GM21423 (cell line): Measurements from ENCODE around the gene VENTX.

Source experiments
- ATAC-seq: cut with Tn5 transposase; IDR thresholded peaks from one replicate; pipeline ENCODE4 v1.9.1; 2021; ENCODE audit warnings: mild to moderate bottlenecking, moderate library complexity; ENCODE audit not compliant: unreplicated experiment

VENTX gene

GRCh38 chr10:133235265-133235855, 2.3 kb upstream of the VENTX start:
- ATAC-seq, result no peak

- ATAC-seq, result no peak
Measured at GRCh38 chr10:133235932-133236331, 1.7 kb upstream of the VENTX start.

GRCh38 chr10:133236401-133237240, 1.0 kb upstream of the VENTX start:
- ATAC-seq, result no peak

- no peak for ATAC-seq
Measured at GRCh38 chr10:133237241-133237587, 441 bp upstream of the VENTX start.

- no peak for ATAC-seq
Measured at GRCh38 chr10:133238466-133238804, 780 bp downstream of the VENTX start.

GRCh38 chr10:133239990-133240389, 2.3 kb downstream of the VENTX start:
- ATAC-seq, result no peak

GRCh38 chr10:133241501-133242205, 4.0 kb downstream of the VENTX start:
- ATAC-seq, result no peak

- ATAC-seq, result no peak
Measured at GRCh38 chr10:133242611-133243356, 5.1 kb downstream of the VENTX start.

GRCh38 chr10:133243593-133243992, 5.9 kb downstream of the VENTX start:
- ATAC-seq, result no peak

GRCh38 chr10:133245439-133246235, 8.0 kb downstream of the VENTX start:
- ATAC-seq, result no peak

- no peak for ATAC-seq
Measured at GRCh38 chr10:133246236-133246626, 8.6 kb downstream of the VENTX start.

- ATAC-seq, result no peak
Measured at GRCh38 chr10:133247681-133248333, 10.2 kb downstream of the VENTX start.

- ATAC-seq, result no peak
Measured at GRCh38 chr10:133248334-133248715, 10.7 kb downstream of the VENTX start.

GRCh38 chr10:133249094-133249780, 11.6 kb downstream of the VENTX start:
- ATAC-seq, result no peak

GRCh38 chr10:133249975-133250754, 12.5 kb downstream of the VENTX start:
- ATAC-seq, result no peak

- ATAC-seq, result no peak
Measured at GRCh38 chr10:133251388-133252222, 13.9 kb downstream of the VENTX start.

- ATAC-seq, result no peak
Measured at GRCh38 chr10:133252223-133252552, 14.5 kb downstream of the VENTX start.

- ATAC-seq, result no peak
Measured at GRCh38 chr10:133253361-133253955, 15.8 kb downstream of the VENTX start.
